NCI-H82 (cell line): Measurements from ENCODE around the gene COX7A1.
"Not testable (repeated sequence)": the region's sequence is repeated elsewhere in the genome, so short reads cannot be mapped to it uniquely, and the experiment has no call there.

Source experiments
- DNase-seq: peaks from one replicate; lab custom pipeline; 2025; lab: John Stamatoyannopoulos, UW

COX7A1 gene

GRCh38 chr19:36141039-36141927 lies 11.0 kb downstream of the COX7A1 start:
- peak; percentile 94 for DNase-seq

DNA sequence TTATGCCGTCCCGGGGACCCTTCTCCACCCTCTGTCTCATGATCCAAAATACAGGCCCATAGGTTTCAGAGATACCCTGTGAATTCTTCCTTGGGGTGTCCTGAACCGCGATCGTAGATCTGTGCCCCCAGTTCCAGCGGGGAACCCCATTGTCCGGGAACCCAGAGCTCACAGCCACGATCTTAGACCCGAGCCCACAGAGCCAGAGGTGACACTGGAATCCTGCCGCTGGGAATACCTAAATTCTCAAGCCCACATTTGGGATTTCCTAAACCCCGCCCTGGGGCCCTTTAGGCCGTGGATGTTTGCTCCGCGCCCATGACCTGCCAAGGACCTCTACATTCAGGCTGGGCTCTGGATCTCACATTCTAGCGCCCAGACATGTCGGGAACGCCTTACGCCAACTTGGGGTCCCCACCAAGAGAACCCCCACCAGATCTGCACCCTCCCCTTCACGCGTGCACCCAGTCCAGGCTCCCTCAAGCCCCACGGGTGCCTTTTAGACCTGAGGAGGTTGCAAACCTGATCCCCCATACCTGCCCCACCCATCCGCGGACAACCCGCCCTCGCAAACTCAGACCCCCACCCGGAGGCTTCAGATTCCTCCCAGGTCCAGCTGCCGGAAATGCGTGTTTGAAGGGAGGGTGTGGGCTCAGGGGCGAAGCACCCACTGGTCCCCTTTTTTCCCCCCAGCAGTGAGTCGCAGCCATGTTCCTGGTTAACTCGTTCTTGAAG lies 11.8 kb downstream of the COX7A1 start:
- DNase-seq: peak; percentile 90

GRCh38 chr19:36139473-36140303 lies 12.6 kb downstream of the COX7A1 start, which contains the start of gene CAPNS1:
TSS of gene CAPNS1 (plus strand) at chr19:36140066. CDS start at chr19:36141012, 946 bp downstream.
- DNase-seq: peak; percentile 99

GRCh38 chr19:36139120-36139472 lies 13.2 kb downstream of the COX7A1 start:
- no peak for DNase-seq

DNA sequence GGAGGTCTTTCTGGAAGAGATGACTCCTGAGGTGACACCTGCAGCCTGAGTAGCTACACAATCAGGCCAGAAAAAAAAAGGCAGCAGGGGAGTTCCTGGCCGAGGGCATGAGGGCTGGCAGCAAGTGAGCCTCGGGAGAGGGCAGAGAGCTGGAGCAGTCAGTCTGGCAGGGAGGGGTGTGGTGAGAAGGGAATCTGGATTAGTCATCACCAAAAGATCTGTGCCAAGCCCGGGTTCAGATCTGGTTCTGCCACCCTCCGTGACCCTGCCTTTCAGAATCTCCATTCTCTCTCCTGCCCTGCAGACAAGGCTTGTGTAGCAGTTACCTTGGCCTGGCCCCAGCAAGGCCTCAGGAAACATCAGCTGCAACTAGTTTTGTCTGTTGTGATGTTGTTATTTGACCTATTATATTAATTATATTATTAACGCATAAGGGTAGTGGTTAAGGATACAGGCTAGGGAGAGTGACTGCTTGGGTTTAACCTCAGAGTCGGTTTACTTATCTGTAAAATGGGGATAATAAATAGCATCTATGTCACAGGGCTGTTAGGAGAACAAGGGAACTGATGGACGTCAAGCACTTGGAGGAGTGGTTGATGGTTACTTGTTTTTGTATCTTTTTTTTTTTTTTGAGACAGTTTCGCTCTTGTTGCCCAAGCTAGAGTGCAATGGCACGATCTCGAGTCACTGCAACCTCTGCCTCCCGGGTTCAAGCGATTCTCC lies 15.1 kb downstream of the COX7A1 start:
- no peak for DNase-seq

- DNase-seq: not testable (repeated sequence)
Measured at GRCh38 chr19:36134867-36135266, 17.4 kb downstream of the COX7A1 start.

DNA sequence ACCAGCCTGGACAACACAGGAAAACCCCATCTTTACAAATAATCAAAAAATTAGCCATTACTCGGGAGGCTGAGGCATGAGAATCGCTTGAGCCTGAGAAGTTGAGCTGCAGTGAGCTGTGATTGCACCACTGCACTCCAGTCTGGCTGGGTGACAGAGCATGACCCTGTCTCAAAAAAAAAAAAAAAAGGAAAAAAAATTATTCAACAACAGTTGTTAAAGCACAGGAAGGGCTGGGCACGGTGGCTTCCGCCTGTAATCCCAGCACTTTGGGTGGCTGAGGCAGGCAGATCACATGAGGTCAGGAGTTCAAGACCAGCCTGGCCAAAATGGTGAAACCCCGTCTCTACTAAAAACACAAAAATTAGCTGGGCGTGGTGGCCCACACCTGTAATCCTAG lies 21.0 kb downstream of the COX7A1 start:
- not testable (repeated sequence) for DNase-seq

GRCh38 chr19:36128392-36128736 lies 23.9 kb downstream of the COX7A1 start:
- peak; percentile 73 for DNase-seq

DNA sequence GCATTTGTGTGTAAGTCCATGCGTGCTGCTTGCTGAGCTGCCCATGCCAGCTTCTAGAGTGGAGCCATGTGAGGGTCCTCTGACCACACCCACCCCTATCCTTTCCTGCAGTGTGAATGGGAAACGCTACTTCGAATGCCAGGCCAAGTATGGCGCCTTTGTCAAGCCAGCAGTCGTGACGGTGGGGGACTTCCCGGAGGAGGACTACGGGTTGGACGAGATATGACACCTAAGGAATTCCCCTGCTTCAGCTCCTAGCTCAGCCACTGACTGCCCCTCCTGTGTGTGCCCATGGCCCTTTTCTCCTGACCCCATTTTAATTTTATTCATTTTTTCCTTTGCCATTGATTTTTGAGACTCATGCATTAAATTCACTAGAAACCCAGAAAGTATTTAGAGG lies 26.7 kb downstream of the COX7A1 start:
- no peak for DNase-seq

DNA sequence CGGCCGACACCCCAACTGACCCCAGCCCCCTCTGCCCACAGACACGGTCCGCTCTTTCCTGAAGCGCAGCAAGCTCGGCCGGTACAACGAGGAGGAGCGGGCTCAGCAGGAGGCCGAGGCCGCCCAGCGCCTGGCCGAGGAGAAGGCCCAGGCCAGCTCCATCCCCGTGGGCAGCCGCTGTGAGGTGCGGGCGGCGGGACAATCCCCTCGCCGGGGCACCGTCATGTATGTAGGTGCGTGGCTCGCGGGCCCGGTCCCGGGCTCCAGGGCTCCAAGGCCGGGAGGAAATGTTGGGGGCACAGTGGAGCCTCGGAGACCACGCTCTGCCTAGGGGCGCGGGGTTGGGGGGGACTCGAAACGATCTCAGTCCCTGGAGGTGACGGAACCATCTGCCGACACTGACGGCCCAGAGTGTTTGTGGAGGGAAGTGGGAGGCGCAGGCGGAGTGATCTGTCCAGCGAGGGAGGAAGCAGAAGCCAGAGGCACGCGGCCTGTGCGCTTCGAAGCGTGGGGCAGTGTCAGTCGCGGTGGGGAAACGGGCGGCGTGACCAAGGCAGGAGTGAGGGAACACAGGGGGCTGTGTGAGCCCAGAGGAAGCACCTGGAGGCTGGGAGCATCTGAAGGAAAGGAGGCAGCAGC lies 30.6 kb downstream of the COX7A1 start:
- DNase-seq: no peak

DNA sequence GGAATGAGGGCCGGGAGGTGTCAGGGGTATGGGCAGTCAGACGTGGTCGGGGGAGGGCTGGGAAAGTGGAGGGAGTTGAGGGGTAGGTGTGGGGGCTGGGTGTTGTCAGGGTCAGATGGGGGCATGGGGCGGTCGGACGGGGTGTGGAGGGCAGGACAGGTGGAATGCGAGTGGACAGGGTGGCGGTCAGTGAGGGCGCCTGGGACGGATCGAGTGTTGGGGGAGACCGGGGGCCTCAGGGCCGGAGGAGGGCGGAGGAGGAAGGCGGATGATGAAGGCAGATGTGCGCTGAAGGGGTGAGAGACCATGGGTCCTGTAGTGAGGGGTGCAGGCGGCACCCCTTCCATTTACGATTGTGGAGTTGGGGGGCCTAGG lies 31.3 kb downstream of the COX7A1 start:
- DNase-seq: no peak

GRCh38 chr19:36120092-36120983 lies 31.9 kb downstream of the COX7A1 start:
- no peak for DNase-seq

DNA sequence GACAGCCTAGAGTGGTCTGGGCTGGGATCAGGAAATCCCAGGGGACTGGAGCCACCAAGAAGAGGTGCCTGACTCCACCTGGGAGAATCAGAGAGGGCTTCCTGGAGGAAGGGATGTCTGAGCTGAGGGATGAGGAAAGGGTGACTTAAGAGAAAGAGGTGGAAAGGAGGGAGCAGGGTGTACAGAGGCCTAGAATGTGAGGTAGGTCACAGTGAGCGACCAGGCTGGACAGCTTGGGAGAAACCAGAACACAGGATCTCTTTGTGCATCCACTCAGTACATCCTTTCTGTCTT lies 36.0 kb downstream of the COX7A1 start:
- no peak for DNase-seq

GRCh38 chr19:36115453-36116343 lies 36.5 kb downstream of the COX7A1 start, which contains the start of gene TBCB:
TSS of gene TBCB (plus strand) at chr19:36115468. CDS start at chr19:36115561, 93 bp downstream.
- DNase-seq: peak; percentile 78

DNA sequence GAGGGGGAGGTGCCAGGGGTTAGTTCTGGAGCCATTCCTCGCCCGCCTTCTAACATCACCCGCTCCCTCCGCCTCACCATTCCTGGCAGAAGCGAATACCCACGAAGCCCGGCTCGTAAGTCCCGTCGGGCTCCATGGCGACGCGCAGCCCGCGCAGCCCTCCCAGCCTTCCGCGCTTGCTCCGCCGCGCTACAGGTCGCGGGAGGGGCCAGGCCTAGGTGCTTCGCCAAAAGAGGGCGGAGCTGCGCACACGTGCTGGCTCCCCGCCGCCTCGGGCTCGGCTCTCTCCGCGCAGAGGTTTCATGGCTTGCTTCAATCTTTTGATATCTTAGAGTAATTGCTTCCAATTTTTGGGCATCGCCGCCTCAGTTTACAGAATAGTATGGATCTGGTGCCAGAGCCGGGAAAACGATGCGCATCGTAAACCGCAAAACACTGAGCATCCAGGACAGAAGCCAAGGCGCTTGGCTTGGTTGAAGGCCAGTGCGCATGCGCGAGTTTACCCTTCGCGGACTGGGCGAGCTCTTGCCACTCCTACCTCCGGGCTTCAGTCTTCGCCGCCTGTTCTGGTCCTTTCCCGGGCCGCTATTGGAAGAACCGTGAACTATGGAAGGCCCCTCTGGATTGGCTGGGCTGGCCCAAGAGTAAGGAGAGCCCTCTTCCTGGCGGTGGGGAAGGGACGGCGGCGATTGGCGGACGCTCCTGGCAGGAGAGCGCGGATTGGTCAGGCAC lies 37.4 kb downstream of the COX7A1 start, which contains the start of gene POLR2I:
TSS of gene POLR2I (minus strand) at position 155 of the 732 bp plus-strand sequence. CDS start at position 136, 19 bp downstream.
- DNase-seq: peak; percentile 100

DNA sequence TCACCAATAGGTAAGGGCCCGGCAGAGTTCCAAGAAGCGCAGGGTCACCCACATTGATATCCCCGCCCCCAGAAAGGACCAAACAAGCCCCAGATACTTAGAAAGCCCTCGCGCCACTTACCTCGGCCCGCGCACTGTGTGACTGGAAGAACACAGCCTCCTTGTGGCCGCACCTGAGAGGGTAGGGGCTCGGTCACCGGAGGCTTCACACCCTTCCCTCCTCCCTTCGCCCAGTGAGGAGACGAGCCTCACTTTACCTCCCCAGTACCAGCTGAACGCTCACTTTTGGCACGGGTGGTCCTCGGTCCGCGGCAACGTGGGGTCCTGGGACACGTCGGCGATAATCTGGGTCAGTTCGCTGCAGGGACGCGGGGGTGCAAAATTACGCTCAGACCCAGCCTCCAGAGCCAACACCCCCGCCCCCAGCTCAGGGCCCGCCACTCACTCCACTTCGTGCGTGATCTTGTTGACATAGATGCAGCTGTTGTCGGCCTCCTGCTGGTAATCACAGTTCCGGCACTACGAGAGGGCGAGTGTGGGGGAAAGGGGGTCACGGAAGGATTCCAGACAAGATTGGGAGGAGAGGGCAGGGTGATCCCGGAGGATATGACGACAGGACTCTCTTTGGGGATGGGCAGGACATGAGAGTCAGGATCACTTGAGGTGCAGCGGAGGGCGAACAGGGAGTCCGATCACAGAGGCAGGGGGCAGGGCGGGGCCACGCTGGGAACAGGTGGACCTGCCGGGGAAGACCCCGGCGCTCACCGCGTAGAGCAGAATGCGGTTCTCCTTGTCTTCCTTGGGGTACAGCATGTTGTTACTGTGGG lies 38.1 kb downstream of the COX7A1 start:
- peak; percentile 73 for DNase-seq

GRCh38 chr19:36113425-36113824 lies 38.8 kb downstream of the COX7A1 start:
- no peak for DNase-seq
